OCI-LY1 (cell line): ENCODE measurements around the gene SLC30A4.

Experiments
- EZH2 ChIP-seq: fragments of 200-600 bp; sonication (generic), shearing (Covaris generic); IDR thresholded peaks from 2 replicates; pipeline ENCODE4 v1.8.0; 2017; ENCODE audit warnings: borderline replicate concordance, mixed run types, mild to moderate bottlenecking, antibody characterized with exemption, low read length, moderate library complexity, mixed read lengths
- TF ChIP-seq, protein P1 (sequence below): fragments of 200-600 bp; sonication (generic), shearing (Covaris generic); IDR thresholded peaks from 2 replicates; pipeline ENCODE4 v1.5.1; 2017; ENCODE audit warnings: mild to moderate bottlenecking, antibody characterized with exemption, low read length, moderate library complexity, mixed read lengths

DNA sequence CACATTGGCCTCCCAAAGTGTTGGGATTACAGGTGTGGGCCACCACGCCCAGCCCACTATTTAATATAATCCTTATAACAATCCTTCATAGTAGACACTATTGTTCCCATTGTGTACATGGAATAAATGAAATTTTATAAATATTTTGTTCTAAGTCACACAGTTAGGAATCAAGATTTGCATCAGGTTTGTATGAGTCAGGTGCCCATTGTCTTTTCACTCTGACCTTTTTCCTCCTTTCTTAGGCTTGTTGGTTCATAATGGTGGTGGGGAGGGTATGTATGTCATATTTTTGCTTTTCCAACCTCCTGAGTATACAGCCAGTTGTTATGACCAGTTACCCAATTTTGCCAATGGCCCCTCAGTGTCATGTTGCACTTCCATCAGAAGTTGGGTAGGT is 18.0 kb upstream of the SLC30A4 start:
- TF ChIP-seq, protein P1, sequence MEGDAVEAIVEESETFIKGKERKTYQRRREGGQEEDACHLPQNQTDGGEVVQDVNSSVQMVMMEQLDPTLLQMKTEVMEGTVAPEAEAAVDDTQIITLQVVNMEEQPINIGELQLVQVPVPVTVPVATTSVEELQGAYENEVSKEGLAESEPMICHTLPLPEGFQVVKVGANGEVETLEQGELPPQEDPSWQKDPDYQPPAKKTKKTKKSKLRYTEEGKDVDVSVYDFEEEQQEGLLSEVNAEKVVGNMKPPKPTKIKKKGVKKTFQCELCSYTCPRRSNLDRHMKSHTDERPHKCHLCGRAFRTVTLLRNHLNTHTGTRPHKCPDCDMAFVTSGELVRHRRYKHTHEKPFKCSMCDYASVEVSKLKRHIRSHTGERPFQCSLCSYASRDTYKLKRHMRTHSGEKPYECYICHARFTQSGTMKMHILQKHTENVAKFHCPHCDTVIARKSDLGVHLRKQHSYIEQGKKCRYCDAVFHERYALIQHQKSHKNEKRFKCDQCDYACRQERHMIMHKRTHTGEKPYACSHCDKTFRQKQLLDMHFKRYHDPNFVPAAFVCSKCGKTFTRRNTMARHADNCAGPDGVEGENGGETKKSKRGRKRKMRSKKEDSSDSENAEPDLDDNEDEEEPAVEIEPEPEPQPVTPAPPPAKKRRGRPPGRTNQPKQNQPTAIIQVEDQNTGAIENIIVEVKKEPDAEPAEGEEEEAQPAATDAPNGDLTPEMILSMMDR: no peak
- TF ChIP-seq EZH2: no peak
